Ammon's horn (tissue), 1 donor: Measurements from ENCODE around the gene PPP1R14C.
"Not testable (repeated sequence)": the region's sequence is repeated elsewhere in the genome, so short reads cannot be mapped to it uniquely, and the experiment has no call there.

ENCODE experiments used
- DNase-seq: peaks from one replicate; pipeline ENCODE4 v3.0.0-alpha.2; 2016; ENCODE audit warnings: low spot score

PPP1R14C gene

DNA sequence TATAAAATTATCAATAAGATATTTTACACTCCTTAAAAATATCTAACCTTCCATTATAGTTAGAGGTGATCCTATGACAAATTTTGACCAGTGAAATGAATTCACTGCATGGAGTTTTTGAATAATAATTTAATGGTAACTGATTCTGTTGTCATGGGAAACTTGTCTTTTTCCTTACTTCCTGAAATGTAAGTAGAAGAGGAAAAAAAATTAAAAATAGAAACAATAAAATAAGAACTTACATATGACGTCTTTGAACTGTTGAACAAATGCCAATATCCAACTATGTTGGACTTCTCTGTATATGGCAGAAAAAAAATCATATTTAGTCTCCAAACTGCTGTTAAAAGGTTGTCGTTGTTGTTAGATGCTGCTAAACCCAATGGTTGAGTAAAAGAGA lies 26.3 kb downstream of the PPP1R14C start:
- no peak for DNase-seq

DNA sequence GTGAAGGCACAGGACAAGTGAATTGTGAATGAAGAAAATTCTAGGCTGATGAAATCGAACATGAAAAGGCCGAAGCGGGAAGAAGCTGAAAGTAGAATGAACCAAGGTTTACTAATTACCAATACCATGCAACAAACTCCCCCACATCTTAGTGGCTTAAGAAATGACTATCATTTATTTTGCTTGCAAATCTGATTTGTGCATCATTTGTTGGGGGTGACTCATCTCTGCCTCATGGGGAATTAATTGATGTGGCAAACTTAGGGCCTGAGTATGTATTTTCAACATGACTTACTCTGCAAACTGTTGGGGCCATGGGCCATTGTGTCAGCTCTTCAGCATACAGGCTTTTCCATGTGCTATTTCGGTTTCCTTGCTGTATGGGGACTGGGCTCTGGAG lies 26.8 kb downstream of the PPP1R14C start:
- DNase-seq, result no peak

DNA sequence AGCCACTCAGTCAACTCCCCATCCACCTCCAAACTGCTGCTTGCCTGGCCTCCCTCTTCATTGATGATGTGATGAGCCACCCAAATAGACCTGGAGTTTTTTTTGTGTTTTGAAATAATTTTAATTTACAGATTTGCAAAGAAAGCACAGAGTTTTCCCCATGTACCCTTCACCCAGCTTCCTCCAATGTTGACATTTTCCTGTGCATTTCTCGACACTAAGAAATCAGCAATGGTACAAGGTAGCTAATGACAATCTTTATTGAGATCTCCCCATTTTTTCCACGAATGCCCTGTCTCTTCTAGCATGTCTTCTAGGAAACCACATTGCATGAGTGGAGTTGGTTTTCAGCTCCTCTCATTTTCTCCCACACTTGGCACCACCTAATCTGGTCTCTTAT lies 30.1 kb downstream of the PPP1R14C start:
- no peak for DNase-seq

DNA sequence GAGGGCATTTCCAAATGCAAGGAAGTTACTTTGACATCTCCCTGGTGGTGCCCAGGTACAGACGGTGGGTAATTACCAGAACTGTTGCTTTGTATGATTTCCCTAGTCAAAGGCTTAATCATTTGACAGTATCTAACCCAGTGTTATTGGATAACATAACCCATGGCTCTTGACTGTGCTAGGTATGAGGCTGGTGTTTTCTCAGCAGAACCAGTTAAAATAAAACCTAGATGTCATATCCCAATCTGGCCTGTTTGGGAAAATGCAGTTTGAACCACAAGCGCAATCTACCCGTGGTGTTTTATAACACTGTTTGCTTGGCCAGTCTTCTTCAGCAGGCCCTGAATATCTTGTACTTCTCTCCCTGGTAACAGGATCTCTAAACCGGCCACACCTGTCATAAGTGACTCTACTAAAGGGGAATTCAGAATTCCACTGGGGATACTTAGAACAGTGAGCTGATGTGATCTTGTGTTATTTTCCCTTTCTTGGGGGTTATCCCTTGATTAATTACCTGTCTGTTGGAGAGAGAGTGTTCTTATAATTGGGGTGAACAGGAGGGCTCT lies 32.8 kb downstream of the PPP1R14C start:
- no peak for DNase-seq

DNA sequence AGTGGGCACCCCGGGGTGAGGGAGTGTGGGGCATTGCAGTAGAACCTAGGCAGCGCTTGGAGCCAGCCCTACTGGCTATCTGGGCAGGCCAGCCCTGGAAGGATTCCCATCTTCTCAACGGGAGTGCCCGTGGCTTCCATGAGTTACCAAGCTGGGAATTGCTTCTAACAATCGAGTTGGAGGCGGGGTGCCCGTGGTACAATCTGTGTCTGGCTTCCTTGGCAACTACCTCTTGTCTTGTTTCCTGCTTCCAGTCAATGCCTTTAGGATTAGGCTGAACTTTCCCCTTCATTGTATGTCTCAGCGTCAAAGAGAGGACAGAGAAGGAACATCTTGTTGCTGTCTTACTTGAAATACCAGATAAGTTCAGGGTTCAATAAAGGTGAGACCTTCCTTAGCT lies 33.3 kb downstream of the PPP1R14C start:
- DNase-seq, result peak; percentile 32

DNA sequence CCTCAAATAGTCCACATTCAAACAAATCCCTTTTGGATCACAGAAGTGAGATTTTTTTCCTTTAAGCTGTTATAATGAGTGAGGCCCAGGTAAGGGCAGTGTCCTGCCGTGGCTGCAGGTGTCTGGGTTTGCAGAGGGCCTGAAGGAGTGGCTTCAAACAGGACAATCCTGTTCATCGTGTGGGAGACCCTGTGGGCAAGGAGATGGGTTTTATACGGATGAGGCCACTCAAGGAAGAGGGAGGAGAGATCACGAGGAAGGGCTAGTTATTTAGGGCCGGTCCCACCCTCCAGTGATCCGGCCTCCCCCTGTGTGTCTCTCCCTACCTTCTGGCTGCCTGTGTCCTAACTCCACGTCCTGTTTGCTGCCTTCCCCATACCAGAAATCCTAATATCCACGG lies 33.8 kb downstream of the PPP1R14C start:
- DNase-seq, result no peak

DNA sequence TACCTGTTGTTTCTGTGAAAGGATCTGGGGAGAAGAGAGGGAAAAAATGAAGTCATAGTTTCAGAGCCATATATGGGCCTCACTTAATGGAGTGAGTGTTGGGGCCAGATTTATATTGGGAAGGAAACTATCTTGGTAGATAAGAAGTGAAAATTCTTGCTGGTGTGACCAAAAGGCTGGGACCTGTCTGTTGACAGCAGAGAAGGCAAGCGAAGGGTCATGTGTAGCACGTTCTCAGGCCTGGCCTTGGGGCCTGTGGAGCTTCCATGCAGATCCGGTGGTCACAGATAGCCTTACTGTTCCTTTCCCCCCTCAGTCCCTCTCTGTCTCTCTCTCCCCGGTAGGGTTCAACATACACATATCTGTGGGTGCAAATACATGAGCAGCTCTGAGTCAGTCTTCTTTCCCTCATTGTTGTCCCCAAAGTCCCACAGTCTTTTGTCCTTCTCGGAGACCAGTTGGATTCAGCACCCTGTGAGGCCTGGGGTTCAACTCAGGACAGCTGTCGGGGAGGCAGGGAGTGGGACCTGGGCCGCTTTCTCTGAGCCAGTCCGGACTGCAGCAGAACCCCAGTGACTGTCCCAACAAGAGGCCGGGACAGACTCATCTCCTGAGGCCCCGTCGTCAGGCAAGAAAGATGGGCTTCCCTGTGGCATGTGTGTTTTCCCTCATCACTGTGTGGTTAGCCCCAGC lies 34.6 kb downstream of the PPP1R14C start:
- DNase-seq, result no peak

DNA sequence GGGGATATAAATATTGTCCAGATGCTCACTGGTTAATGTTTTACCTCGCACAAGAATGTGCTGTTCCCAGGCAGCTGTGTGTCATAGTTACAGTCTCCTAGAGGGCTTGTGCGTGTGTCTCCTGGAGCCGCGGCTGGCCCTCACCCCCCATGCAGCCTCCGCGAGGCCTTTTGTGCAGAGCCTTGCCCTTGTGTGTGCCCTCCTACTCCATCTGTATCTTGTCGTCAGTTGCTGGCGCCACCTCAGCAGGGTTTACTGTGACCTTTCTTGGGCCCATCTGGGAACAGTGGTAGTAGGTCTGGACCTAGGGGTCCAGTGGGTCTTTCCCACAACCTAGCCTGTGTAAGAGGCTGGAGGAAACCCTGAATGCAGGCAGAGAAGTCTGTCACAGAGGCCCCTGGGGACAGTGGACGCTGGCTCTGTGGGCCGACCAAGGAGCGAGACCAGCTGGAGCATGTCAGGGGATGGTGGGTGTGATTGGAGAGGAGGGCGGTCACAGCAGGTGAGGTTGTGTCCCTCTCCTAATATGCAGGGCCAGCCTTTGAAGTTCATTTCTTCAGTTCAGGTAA lies 35.2 kb downstream of the PPP1R14C start:
- DNase-seq, result no peak

DNA sequence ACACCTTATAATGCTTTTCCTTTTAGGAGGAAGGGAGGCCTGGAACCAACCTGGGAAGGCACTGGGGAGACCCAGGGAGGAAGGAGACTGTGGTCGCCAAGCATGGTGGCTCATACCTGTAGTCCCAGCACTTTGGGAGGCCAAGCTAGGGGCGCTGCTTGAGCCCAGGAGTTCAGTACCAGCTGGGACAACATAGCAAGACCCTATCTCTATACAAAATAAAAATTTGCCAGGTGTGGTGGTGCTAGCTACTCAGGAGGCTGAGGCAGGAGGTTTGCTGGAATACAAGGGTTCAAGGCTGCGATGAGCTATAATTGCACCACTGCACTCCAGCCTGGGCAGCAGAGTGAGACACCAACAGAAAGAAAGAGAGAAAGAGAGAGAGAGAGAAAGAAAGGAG lies 36.2 kb downstream of the PPP1R14C start:
- DNase-seq, result no peak

DNA sequence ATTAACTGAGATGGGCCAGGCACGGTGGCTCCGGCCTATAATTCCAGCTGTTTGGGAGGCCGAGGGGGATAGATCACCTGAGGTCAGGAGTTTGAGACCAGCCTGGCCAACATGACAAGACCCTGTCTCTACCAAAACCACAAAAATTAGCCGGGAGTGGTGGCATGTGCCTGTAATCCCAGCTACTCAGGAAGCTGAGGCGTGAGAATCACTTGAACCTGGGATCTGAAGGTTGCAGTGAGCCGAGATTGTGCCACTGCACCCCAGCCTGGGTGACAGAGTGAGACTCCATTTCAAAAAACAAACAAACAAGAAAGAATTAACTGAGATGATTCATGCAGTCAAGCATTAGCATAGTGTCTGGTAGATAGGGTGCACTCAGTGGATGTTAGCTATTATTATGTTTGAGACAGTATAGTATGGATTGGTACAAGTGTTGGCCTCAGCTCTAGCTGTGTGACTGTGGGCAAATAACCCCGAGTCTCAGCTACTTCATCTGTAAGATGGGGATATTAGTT lies 37.1 kb downstream of the PPP1R14C start:
- not testable (repeated sequence) for DNase-seq

DNA sequence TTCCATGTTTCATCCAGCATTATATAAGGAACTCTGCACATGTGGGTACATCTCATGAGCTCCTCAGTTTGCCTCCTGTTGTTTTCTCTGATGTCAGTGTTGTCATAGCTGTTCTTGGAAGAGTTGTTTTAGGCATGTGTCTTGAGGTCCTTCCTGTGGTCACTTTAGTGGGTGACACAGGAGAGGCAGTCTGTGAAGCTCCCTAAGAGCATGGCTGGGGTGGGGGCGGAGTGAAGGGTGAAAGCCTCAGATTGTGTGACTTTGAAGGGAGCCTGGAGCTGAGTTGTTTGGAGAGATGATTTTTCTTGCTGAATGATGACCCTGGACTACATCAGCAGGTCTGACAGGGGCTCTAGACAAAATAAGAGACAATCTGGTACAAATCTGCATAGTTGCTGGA lies 37.7 kb downstream of the PPP1R14C start:
- DNase-seq, result no peak

DNA sequence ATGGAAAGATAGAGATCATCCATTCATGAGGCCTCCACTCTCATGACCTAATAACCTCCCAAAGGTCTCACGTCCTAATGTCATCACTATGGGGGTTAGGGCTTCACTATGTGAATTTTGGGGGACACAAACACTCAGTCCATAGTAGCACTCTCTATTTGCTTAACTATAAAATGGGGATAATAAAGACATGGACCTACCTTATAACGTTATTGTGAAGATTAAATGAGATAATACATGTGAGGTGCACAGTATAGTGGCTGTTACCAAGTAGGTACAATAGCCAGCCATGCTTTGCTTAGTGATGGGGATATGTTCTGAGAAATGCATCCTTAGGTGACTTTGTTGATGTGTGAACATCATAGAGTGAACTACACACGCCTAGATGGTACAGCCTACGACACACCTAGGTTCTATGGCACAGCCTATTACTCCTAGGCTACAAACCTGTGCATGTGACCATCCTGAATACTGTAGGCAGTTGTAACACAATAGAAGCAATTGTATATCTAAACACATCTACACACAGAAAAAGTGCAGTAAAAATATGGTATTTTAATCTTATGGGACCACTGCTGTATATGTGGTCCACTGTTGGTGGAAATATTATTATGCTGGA lies 39.7 kb downstream of the PPP1R14C start:
- no peak for DNase-seq

DNA sequence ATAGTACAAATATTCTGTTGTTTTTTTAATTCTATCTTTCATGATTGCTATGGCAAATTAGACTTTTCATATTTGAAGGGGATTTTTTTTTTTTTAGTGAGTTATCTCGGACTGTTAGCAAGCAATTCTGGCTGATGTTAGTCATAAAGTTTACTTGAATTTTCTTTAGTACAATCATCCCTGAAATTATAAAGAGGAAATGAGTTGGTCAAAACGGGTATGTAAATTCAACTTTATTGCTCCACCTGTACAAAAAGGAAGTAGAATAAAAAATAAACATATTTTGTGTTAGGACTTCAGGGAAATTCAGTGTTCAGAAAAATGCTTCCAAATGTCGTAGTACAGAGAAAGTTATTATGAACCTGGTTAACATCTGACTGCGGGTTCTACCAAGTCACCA lies 40.3 kb downstream of the PPP1R14C start:
- no peak for DNase-seq

DNA sequence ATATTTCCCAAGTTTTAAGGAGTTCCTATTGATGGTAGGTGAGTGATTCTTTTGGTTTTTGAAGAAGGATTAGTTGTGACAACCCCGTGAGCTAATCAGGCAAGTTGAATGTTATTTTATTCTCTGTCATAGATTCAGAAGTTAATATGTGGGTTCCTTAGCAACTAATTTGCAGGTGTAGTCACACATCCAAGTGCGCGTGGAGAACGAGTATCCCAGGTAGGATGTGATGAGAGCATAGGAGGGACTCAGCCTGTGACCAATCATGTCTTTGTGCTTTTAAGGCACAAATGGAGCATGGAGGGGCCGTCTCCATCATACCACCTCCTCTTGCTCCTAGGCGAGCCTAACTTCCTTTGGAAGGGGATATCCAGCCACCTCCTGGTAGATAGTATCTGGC lies 41.1 kb downstream of the PPP1R14C start:
- no peak for DNase-seq

DNA sequence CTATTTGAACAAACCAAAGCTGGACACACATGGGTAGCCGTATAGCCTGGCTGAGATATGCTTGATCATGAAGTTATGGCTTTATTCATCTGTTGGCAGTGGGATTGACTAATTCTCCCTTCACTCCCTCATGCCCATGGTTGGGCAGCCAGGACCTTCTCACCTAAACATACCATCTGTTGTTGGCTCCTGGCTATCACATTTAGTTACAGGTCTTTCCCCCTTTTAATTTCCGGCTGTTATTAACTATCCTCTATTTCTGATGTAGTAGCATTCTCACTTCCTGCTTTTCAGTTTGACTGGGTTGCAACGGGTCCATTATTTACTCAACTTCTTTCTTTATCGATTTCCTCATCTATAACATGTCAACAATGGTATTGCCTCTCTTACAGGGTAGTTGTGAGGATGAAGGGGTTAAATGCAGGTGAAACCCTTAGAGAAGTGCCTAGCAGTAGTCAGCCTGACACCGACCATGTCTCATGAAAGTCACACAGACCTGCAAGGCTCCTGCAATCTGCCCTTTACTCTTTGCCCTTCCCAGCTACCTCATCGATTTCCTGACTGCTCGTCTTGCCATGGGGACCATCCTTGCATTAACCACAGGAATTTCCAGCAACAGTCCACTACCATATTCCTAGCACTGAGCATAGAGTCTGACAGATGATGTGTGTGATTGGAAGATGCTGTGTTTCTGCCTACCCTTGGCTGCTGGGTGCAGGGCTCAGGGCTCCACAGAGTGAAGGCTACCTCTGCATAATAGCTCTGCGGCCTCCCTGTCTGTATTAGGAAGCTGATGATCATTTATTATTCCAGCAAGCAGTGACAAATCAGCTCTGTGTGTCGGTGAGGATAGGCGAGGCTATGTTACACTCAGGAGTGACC lies 42.2 kb downstream of the PPP1R14C start:
- DNase-seq, result no peak

DNA sequence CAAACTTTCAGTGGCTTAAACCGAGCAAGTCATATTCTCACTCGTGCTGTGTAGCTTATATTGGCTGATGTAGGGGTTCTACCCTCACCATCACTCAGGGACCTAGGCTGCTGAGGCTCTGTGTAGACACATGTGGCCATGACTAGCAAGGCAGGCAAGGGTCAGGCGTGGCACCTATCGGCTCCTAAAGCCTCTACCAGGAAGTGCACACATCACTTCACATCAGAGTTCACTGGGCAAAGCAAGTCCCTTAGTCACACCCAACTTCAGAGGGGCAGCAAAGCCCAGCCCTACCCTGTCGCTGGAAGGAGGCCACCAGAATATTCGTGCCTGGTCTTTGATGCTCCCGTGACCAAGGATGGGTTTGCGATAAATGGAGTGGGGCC lies 42.9 kb downstream of the PPP1R14C start:
- DNase-seq, result no peak

DNA sequence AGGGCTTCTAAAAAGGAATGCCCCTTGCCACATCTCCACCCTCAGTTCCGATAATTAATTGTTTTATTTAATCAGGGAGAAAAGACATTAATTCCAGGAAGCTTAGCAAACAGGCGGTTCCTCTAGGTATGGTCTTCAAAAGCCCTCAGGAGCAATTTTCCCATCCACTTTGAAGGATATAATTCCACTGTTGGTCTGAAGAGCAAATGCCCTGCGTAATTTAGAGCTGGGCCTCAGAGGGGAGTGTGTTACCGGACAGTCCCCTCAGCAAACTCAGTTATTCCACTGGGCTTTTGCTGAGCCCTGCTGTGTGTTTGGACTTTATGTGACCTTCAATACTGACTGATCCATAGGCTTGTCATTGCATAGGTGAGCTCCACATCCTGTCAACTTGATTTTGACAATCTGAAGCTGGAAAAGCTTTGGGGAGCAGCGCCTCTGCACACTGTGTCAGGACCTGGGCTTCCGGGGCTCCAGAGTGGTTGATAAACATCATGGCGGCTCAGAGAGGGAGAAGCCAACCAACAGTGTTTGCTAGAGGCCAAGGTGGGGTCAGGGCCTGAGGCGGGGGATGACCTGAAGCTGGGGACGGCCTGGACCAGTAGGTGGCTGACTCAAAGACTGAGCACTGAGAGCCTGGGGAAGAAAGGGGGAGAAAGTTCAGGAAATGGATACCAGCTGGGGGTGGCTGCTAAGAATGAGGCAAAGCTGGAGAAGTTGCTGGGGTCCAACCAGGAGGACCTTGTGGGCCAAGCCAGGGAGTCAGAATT lies 43.5 kb downstream of the PPP1R14C start:
- DNase-seq, result no peak

DNA sequence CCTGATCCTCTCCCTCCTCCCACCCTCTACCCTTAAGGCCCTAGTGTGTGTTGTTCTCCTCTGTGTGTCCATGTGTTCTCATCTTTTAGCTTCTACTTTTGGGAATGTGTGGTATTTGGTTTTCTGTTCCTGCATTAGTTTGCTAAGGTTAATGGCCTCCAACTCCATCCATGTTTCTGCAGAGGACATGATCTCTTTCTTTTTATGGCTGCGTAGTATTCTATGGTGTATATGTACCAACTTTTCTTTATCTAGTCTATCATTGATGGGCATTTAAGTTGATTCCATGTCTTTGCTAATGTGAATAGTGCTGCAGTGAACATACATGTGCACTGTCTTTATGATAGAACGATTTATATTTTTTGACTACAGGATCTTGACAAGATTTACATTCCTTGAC lies 44.6 kb downstream of the PPP1R14C start:
- not testable (repeated sequence) for DNase-seq

DNA sequence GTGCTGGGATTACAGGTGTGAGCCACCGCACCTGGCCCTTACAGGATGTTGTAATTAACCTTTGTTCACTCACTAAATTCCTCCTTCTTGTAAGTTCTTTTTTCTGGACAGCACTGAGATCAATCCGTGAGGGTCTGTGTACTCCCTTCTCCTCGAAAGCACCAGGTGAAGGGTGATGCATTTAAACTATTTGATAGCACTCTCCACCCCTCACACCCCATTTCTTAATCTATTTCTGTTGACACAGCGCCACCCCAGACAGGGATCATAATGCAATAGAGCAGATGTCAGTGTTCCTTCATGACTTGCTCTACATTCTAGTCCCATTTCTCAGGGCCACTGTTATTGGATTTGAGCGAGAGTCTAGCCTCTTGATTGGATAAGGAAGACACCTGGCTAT lies 46.3 kb downstream of the PPP1R14C start:
- no peak for DNase-seq

DNA sequence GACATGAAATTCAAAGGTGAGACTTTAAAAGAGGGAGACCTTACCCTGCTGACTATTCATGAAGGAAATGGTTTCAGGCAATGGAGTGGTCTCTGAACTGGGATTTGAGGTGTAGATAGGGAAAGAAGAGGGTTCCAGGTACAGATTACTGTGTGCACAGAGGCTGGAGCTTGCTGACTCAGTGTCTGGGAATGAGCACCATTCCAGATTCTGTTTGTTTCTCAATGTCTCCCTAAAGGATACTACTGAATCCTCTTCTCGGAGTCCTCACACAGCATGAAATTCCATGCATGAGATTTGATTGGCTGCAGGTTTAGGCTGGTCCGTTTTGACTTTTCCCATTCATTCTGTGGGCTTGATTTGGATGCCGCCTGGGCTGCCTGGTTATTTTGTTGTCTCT lies 49.0 kb downstream of the PPP1R14C start:
- DNase-seq, result no peak

DNA sequence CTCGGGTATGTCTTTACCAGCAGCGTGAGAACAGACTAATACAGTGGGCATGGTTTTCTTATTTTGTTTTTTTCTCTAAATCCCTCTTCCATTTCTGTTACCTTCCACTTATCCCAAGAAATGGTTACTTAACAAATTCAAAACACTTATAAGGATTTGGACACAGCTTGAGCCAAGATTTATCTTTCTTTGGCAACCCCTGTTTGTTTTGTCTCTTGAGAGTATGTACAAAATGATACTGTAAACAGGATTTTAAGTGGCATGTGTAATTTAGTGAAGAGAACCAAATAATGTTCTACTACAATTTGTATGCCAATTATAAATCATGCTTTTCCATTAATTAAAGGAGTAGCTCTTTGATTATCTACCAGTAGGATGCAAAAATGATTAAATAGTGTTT lies 51.4 kb downstream of the PPP1R14C start:
- no peak for DNase-seq
